T-helper 1 cell treated with Interleukin-12 subunit alpha and Interleukin-12 subunit beta and Interleukin-4 antibody, amounts not matched to agents 30 μg/mL and 1 μg/mL, for 36 hours (primary cell): ENCODE data around the gene UBL5.
A peak's percentile ranks its signal among the peaks of the same experiment; 100 is the strongest.
"Not testable (repeated sequence)": the region's sequence is repeated elsewhere in the genome, so short reads cannot be mapped to it uniquely, and the experiment has no call there.

Experiments
- H3K27ac Mint-ChIP-seq: one replicate; pipeline ENCODE4 v1.8.0; 2021; ENCODE audit warnings: mild to moderate bottlenecking, mixed read lengths
- H3K27me3 Mint-ChIP-seq: one replicate; pipeline ENCODE4 v1.8.0; 2021; ENCODE audit warnings: low read depth, mixed read lengths
- H3K36me3 Mint-ChIP-seq: one replicate; pipeline ENCODE4 v1.8.0; 2021; ENCODE audit warnings: low read depth, mixed read lengths
- H3K4me1 Mint-ChIP-seq: one replicate; pipeline ENCODE4 v1.8.0; 2021; ENCODE audit warnings: low read depth, mixed read lengths
- H3K4me3 Mint-ChIP-seq: one replicate; pipeline ENCODE4 v1.8.0; 2021; ENCODE audit warnings: mild to moderate bottlenecking, moderate library complexity, mixed read lengths
- H3K9me3 Mint-ChIP-seq: one replicate; pipeline ENCODE4 v1.8.0; 2021; ENCODE audit warnings: mixed read lengths

The UBL5 gene

DNA sequence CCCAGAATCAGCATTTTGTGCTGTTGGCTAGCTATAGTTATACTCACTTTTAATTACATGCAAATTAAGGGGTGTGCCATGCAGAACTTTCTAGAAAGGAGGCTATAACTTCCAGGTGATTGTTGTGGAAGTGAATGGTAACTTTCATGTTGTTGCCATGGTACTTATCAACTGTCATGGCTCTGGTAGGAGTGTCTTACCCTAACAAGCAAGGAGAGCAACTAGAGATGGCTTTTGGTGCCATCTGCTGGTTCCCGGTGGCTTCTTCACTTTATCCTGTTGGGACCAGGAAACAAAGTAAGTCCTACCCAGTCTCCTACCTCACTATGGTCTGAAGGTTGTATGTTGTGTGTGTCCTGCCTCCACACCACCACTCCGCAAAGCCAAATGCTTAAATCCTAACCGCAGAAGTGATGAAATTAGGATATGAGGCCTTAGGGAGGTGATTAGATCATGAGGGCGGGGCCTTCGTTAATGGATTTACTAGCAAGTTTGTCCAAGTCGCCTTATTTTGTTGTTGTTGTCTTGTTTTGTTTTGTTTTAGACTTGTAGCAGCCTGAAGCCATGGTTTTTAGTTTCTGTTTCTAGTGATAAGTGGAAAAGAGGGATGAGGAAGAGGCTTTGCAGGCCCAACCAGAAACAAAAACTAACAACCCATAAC, 31.5 kb upstream of the UBL5 start:
- no peak overlapping the region for H3K4me3 Mint-ChIP-seq
- H3K4me1 Mint-ChIP-seq: peaks cover 25% of the 10 kb centered on the region
- peaks cover 5% of the 10 kb centered on the region for H3K36me3 Mint-ChIP-seq
- no peaks in the 10 kb centered on the region for H3K27me3 Mint-ChIP-seq
- H3K27ac Mint-ChIP-seq: peak overlapping the region; percentile 73
- H3K9me3 Mint-ChIP-seq: peaks cover 4% of the 10 kb centered on the region

DNA sequence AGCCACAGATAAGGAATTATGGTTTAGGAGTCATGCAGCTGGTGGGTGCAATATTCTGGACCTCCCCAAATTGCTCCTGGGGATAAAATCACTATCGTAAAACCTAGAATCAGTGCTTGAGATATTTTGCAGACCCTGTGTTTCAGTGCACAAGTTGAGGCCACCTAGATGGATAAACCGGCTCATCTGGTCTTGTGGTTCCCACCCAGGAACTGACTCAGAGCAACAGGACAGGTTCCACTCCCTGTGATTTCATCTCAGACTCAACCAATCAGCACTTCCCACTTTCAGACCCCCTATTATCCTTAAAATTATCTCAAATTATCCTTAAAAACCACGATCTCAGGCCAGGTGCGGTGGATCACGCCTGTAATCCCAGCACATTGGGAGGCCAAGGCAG, 29.8 kb upstream of the UBL5 start:
- Mint-ChIP-seq H3K27ac (no peak overlapping the region), H3K36me3 (peaks cover 6% of the 10 kb centered on the region), H3K27me3 (no peaks in the 10 kb centered on the region), H3K4me3 (no peak overlapping the region), H3K9me3 (peaks cover 4% of the 10 kb centered on the region), H3K4me1 (peaks cover 20% of the 10 kb centered on the region)

DNA sequence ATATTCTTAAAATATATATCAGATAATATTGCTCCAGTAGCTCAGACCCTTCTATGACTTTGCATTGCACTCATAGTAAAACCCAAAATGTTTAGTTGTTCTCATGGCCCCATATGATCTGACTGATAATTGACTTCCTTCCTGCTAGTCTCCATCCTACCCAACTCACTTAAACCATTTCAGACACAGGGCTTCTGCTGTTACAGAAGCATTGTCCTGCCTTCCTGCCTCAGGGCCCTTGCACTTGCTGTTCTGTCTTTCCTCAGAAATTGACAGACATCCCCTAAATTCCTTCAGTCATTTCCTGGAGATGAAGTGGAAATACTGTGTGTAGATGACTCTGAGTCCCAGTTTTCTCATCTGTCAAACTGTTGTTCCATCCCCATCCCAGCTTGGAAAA, 28.6 kb upstream of the UBL5 start:
- Mint-ChIP-seq H3K9me3 (no peaks in the 10 kb centered on the region), H3K27me3 (no peaks in the 10 kb centered on the region), H3K27ac (peak overlapping the region; percentile 43), H3K4me3 (no peak overlapping the region), H3K36me3 (peaks cover 7% of the 10 kb centered on the region), H3K4me1 (peaks cover 14% of the 10 kb centered on the region)

DNA sequence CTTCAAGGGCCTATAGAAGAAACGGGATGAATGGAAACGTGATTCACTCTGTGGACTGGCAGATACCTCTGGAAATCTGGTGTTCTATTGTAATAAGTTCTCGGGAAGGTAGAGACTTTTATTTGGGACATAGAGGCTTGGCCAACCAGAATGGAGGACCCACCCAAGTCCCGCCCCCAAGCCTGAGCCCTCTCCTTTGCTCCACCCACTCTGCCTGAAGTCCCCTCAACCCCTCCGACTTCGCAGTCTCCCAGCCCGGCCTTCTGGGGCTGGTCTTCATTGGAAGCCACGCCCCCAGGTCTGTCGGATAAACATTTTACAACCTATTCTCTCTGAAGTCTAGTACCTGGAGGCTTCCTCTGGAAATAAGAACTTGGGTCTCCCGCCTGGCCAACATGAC, 25.7 kb upstream of the UBL5 start:
- H3K27me3 Mint-ChIP-seq: no peaks in the 10 kb centered on the region
- peaks cover 7% of the 10 kb centered on the region for H3K36me3 Mint-ChIP-seq

DNA sequence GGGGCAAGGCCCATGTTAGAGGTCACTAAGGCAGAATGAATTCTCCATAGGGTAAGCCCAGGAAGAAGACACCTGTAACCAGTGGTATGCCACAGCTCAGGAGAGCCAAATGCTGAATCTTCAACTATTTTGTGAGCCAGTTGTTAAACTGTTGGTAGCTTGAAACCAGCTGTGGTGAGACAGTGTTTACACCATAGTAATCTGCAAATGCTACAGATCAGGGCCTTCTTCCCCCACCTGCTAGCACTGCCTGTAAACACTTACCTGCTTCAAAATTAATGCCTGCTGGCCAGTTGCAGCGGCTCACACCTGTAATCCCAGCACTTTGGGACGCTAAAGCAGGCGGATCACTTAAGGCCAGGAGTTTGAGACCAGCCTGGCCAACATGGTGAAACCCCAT, 20.9 kb upstream of the UBL5 start:
- H3K4me3 Mint-ChIP-seq: no peak overlapping the region
- H3K36me3 Mint-ChIP-seq: peaks cover 25% of the 10 kb centered on the region
- H3K4me1 Mint-ChIP-seq: peaks cover 6% of the 10 kb centered on the region
- H3K9me3 Mint-ChIP-seq: no peaks in the 10 kb centered on the region
- H3K27me3 Mint-ChIP-seq: no peaks in the 10 kb centered on the region
- no peak overlapping the region for H3K27ac Mint-ChIP-seq

More for the DNA sequence above, 25.7 kb upstream of the UBL5 start:
- Mint-ChIP-seq H3K27ac (no peak overlapping the region), H3K9me3 (no peaks in the 10 kb centered on the region), H3K4me1 (peaks cover 9% of the 10 kb centered on the region), H3K4me3 (no peak overlapping the region)

DNA sequence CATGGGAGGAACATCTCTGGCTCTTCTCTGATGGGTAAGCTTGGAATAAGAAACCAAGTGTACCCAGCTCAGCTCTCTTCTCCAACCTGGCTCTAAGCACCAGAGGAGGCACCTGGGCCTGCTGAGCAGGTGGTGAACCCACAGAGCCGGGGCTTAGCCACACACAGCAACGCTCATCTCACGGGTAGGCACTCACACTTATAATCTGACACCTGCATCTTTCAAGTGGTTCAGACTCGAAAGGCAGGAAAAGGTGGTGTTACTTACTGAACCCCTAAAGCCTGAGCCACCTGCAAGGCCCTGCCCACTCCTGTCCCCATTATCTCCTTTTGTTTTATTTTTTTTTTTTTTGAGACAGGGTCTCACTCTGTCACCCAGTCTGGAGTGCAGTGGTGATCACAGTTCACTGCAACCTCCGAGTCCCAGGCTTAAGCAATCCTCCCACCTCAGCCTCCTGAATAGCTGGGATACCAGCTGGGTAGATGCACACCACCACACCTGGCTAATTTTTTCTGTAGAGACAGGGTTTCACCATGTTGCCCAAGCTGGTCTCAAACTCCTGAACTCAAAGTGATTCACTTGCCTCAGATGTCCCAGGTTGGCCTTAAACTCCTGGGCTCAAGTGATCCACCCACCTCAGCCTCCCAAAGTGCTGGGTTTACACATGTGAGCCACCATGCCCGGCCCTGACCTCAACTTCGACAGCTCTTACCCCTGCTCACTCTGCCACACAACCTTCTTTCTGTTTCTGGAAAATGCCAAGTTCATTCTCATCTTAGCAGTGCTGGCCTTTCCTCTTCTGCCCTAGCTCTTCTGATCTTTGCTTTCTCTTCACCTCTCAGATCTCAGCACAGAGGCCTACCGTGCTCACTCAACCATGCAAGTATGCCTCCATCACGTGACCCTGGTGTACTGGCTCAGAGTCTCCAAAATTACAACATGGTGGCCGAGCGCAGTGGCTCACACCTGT, 18.6 kb upstream of the UBL5 start:
- Mint-ChIP-seq H3K4me1 (peaks cover 6% of the 10 kb centered on the region), H3K27me3 (no peaks in the 10 kb centered on the region), H3K9me3 (no peaks in the 10 kb centered on the region), H3K36me3 (peaks cover 22% of the 10 kb centered on the region), H3K27ac (peak overlapping the region; percentile 62), H3K4me3 (peak overlapping the region; percentile 12)

DNA sequence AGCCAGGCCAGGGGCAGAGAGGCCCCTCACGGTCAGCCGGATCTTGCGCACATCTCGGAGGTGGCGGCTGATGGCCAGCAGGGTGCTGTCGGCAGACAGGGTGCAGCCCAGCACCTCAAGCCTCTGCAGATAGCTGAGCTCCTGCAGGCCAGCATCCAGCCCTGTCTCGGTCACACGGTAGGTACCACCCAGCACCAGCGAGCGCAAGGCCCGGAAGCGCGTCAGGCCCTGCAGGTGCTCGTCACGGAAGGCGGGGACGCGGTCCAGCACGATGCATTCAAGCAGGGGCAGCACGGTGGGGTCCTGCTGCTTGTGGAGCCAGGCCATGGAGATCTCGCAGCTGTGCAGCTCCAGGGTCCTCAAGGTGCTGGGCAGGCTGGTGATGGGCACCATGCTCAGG, 16.6 kb upstream of the UBL5 start:
- Mint-ChIP-seq H3K27me3 (no peaks in the 10 kb centered on the region), H3K36me3 (peaks cover 32% of the 10 kb centered on the region), H3K9me3 (peaks cover under 1% of the 10 kb centered on the region), H3K27ac (no peak overlapping the region), H3K4me1 (peaks cover 6% of the 10 kb centered on the region), H3K4me3 (no peak overlapping the region)

DNA sequence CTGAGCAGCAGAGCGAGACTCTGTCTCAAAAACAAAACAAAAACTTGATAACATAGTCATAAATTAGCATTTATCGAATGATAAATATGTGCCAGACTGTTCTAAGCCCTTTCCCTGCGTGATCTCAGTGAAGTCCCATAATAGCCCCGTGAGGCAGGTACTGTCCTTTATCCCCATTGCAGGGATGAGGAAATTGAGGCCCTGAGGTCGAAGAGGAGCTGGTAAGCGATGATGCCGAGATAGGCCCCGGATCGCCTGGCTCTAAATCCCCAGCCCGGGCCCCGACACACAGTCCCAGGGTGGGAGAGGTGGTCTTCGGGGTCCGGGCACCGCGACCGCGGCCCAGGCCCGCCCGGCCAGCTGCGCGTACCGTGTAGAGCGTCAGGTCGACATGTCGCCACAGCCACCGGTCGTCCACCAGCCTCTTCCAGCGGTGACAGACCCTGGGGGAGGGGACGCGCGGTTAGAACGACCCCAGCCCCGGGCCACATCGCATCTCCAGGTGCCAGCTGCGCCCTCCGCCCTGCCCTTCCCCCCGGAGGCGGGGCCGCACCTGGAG, 9.5 kb upstream of the UBL5 start:
- peaks cover 19% of the 10 kb centered on the region for H3K36me3 Mint-ChIP-seq
- peaks cover 8% of the 10 kb centered on the region for H3K9me3 Mint-ChIP-seq
- no peaks in the 10 kb centered on the region for H3K27me3 Mint-ChIP-seq
- H3K4me3 Mint-ChIP-seq: peak overlapping the region; percentile 87
- H3K27ac Mint-ChIP-seq: peak overlapping the region; percentile 89
- H3K4me1 Mint-ChIP-seq: peaks cover 19% of the 10 kb centered on the region

DNA sequence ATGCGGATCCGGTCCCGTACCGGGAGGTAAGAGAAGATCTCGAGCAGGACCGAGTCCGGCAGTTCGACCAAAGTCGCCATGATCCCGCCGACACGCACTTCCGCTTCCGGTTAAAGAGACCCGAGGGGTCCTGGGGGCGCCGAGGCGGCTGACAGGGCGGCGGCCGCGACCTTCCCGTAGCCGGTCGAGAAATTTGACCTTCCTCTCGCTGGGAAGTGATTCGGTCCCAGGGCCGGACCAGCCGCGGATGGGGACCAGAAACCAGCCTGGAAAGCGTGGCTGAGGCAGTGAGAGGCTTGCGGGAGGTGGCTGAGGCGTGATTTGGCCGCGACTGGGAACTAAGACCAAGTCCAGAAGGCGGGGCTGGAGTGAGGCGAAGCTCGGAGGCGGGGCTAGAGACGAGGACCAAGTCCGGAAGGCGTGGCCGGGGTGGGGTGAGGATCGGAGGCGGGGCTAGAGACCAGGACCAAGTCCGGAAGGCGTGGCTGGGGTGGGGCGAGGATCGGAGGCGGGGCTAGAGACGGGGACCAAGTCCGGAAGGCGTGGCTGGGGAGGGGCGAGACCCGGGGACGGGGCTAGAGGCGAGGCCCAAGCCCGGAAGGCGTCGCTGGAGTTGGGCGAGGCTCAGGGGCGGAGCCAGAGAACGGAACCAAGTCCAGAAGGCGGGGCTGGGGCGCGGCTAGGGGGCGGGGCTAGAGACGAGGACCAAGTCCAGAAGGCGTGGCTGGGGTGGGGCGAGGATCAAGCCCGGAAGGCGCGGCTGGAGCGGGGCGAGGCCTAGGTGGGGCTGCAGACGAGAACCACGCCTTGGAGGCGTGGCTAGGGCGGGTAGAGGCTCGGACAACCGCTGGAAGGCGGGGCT, 8.8 kb upstream of the UBL5 start, which contains the start of gene FBXL12:
Gene FBXL12, minus strand, starts transcription at position 346 of the 862 bp plus-strand sequence. Its CDS starts 266 bp downstream, at position 80.
- Mint-ChIP-seq H3K27ac (peak within 1 kb of the TSS; percentile 89), H3K9me3 (peaks cover 8% of the 10 kb centered on the region), H3K27me3 (no peaks in the 10 kb centered on the region), H3K4me1 (peaks cover 19% of the 10 kb centered on the region), H3K4me3 (peak within 1 kb of the TSS; percentile 87), H3K36me3 (peaks cover 17% of the 10 kb centered on the region)

DNA sequence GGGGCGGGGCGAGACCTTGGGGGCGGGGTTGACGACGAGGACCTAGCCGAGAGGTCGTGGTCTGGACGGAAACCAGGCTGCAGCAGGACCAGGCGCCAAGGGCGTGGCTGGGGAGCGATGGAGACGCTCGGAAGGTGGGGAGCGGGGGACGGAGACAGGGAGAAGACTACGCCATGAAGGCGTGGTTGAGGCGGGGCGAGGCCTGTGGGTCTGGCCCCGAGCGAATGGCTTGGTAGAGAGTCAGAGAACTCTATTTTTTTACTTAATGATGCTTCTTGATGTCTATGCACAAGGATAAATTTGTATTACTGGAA, 8.2 kb upstream of the UBL5 start:
- peaks cover 16% of the 10 kb centered on the region for H3K36me3 Mint-ChIP-seq
- H3K27ac Mint-ChIP-seq: peak overlapping the region; percentile 89
- peak overlapping the region; percentile 87 for H3K4me3 Mint-ChIP-seq
- no peaks in the 10 kb centered on the region for H3K27me3 Mint-ChIP-seq
- peaks cover 8% of the 10 kb centered on the region for H3K9me3 Mint-ChIP-seq
- peaks cover 19% of the 10 kb centered on the region for H3K4me1 Mint-ChIP-seq

DNA sequence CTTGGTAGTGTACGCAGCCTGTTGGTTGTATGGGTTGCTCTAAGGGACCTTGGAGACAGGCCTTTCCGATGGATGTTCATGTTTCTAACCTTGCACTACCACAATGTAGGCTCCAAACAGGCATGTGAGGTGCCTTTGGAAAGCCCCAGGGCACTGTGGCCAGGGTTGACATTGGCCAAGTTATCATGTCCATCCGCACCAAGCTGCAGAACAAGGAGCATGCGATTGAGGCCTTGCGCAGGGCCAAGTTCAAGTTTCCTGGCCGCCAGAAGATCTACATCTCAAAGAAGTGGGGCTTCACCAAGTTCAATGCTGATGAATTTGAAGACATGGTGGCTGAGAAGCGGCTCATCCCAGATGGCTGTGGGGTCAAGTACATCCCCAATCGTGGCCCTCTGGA, 7.7 kb upstream of the UBL5 start:
- not testable (repeated sequence) for H3K9me3 Mint-ChIP-seq, H3K27me3 Mint-ChIP-seq
- Mint-ChIP-seq H3K4me3 (peak overlapping the region; percentile 87), H3K36me3 (peaks cover 11% of the 10 kb centered on the region), H3K4me1 (peaks cover 19% of the 10 kb centered on the region), H3K27ac (peak overlapping the region; percentile 89)

DNA sequence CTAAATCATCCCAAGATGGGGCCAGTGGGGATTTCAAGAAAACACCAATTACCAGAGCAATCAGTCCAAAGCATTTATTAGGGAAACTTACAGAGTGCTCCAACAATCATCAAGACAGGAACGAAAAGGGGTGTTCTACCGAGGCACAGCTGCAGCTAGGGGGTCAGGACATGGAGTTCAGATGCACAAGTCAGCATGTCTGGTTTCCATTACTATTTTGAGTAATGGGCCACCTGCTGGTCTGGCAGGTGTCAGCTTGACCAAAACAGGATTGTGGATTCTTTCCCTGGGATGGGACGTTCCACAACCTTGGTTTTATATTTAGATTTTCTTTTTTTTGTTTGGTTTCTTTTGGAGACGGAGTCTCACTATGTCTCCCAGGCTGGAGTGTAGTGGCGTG, 3.9 kb upstream of the UBL5 start:
- no peaks in the 10 kb centered on the region for H3K27me3 Mint-ChIP-seq
- H3K36me3 Mint-ChIP-seq: peaks cover 11% of the 10 kb centered on the region
- H3K4me3 Mint-ChIP-seq: no peak overlapping the region
- H3K4me1 Mint-ChIP-seq: peaks cover 21% of the 10 kb centered on the region
- no peak overlapping the region for H3K27ac Mint-ChIP-seq
- H3K9me3 Mint-ChIP-seq: no peaks in the 10 kb centered on the region

DNA sequence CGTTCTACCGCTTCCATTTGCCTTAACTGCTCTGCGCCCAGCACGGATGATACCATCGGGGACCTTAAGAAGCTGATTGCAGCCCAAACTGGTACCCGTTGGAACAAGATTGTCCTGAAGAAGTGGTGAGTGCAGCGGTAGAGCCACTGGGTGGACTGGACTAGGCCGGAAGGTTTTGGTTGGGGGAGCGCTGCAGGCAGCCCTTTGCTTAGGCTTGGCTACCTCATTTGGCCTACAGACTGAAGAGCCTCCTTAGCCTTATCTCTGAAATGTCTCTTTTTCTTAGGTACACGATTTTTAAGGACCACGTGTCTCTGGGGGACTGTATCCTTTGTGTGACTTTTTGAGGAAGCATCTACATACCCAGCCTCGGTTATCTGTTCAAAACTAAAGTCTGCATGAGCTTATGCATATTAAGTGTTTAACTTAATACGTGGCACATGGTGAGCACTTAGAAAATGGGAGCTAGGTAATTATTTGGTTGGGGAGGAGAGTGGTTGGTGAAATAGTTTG, 889 bp downstream of the UBL5 start:
- Mint-ChIP-seq H3K27me3 (no peaks in the 10 kb centered on the region), H3K9me3 (no peaks in the 10 kb centered on the region)

DNA sequence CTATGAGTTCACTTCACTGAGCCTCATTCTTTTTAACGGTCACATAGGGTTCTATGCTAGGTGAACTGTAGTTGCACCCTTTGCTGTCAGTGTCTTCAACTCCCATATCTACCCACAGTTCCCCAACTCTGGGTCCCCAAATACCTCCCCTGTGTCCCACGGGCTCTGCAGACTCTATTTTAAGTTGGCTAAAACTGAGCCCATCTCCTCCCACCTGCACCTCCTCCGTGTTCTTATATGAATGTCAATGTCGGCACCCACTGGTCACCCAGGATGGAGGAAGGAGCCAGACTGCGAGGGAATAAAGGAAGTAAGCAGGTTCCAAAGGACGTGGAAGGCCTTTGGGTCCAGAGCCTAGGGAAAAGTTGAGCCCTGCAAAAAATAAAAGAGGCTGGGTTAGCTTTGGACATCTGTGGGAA, 6.6 kb downstream of the UBL5 start:
- H3K36me3 Mint-ChIP-seq: peaks cover 15% of the 10 kb centered on the region
- peak overlapping the region; percentile 95 for H3K4me3 Mint-ChIP-seq
- H3K4me1 Mint-ChIP-seq: peaks cover 18% of the 10 kb centered on the region
- H3K27ac Mint-ChIP-seq: peak overlapping the region; percentile 88
- H3K27me3 Mint-ChIP-seq: no peaks in the 10 kb centered on the region
- no peaks in the 10 kb centered on the region for H3K9me3 Mint-ChIP-seq

More for the DNA sequence above, 889 bp downstream of the UBL5 start:
- Mint-ChIP-seq H3K27ac (peak overlapping the region; percentile 99), H3K36me3 (peaks cover 20% of the 10 kb centered on the region), H3K4me3 (peak overlapping the region; percentile 100), H3K4me1 (peaks cover 26% of the 10 kb centered on the region)
